HG03457 (cell line): ENCODE measurements around the gene TNS3.

Experiments used
- ATAC-seq: cut with Tn5 transposase; IDR thresholded peaks from one replicate; pipeline ENCODE4 v1.9.1; 2021; ENCODE audit warnings: moderate number of reproducible peaks; ENCODE audit not compliant: unreplicated experiment

Gene TNS3

DNA sequence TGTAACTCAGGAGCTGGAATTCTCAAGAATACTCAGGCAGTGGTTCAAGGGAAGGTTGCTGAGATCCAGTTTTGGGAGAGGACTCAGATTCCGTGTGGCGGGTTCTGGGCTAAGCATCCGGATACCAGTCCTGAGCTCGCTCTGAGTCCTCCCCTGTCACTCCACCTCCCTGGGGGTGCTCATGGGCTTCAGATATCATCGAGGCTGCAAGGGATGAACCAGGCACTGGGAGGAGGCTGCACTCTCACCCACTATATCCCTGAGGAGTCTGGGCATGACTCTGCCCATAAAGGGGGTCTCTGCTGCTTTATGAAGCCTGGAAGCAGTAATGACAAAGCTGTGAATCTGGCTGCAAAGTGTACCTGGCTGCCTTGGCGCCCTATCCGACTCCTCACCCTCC, 188.5 kb downstream of the TNS3 start:
- no peak for ATAC-seq

DNA sequence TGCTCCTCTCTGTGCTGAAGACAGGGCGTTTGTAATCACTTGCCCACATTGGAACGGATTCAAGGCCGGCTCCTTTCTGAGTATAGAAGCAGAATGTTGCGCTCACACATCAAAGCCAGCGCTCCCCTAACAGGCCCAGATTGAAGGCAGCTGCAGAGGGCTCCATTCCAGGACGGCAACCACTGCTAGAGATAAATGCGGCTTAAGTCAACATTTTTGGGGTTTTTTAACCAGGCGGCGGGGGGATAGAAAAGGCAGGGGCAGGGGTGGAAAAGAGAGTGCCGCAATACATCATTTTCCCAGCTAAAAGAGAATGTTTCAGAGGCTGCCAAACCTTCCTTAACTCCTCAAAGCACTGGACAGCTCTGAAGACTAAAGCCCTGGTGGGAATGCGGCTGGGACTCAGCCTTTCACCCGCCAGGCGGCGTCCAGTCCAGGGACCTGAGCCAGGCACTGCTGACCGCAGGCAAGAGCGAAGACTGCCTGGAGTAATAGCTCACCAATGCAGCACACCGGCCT, 189.6 kb downstream of the TNS3 start:
- no peak for ATAC-seq

DNA sequence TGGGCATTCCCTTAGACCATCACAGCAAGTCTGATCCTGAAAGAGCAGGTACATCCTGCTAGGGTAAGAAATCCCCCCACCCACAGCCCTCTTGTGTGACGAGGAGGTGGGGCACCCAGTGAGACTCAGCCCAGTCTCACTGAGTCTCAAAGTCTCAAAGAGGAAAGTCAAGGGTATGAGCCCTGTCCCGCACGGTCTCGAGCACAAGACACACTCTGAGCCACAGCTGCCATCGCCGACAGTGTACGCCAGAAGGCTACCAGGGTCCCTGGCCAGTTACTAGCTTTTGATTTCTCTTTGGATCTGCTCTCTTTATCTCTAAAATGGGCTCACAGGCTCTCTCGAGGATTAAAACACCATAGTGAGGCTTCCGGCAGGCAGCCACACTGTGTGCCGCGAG, 190.2 kb downstream of the TNS3 start:
- no peak for ATAC-seq

DNA sequence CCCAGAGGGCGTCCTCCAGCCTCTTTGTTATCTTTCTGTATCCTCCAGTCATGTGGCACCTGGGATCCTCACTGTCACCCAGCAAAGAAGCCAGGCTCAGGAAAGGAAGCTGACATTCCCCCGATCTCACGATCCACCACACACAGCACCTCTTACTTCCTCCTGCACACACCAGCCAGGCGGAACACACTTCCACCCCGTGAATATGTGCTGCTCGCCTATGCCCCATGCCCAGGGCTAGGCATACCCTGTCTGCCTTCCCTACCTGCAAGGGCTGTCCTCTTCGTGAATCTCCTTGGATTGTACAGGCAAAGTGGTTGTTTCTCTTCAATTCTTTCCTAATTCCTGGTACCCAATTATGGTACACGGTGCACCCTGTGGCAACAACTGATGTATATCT, 191.0 kb downstream of the TNS3 start:
- ATAC-seq, result no peak

DNA sequence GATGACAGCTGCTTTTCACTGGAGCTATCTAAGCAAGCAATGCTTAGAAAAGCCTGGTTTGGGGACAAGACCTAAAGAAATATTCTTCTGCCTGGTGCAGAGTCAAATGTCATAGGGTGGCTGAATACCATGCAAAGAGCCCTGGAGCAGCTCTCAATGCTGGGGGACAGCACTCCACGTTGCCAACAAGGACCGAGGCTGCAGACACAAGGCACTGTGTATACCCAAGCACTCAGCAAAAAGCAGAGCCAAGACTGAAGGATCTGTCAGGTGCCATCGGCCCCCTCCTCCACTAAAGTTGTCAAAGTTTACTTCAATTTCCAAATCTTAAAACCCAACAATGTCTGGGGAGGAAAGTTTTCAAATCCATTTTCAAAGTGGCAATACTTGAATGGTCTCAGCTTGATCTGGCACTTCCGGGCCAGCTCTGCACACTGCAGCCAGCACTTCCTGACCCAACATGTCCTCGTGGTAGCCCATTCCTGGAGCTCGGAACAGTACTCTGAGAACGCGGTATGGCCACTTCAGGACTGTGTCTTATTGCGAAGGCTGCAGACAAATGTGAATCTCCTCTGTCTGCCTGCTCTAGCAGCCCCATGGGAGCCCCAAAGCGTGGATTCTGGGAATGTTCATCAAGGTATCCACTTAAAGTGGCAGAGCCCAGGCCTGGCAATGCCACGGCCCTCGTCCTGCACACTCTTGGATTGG, 191.8 kb downstream of the TNS3 start:
- no peak for ATAC-seq

DNA sequence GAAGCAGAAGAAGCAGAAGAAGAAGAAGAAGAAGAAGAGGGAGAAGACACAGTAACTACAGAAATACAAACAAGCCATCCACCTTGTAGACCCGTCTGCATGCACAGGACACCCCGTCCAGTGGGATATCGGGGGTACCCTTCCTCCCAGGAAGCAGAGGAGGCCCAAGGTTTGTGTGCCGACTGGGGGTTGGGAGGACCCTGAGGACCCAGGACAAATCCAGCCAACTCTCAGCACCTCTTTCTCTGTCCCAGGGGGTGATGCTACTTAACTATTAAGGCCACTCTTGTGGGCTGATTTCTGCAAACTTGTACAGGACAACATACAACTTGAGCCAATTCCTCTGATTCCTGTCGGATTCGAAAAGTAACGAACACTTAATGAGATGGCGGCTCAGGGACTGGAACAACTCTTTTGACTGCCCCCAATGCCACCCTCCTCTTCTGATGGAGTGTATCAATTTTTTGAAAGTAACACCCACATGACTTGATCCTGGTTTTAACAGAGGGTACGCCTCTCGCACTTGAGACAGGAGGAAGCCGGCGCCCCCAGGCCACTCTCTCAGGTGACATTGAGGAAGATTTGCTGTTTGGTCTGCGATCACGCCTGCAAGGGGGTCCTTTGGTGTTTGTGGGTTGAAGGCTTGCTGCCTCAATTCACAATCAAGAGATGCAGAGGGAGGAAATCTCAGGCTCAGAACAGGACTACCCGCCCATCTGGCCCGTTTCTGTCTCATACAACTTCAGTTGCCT, 192.6 kb downstream of the TNS3 start:
- no peak for ATAC-seq

DNA sequence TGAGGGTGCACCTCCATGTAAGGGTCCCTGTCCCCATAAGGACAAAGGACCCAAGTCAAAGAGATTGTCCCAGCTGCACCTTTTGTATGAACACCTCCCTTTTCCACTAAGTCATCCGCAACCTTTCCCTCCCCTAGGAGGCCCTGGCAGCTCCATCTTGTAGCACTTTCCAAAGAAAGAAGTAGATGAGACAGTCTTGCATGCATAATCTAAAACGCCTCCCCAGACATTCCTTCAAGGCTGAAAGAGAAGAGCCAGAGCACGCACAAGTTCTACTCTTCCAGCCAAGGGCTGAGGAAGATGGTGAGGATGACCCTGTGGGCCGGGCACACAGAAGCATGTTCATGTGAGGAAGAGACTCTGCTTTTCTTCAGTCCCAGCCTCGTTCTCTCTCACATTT, 194.4 kb downstream of the TNS3 start:
- ATAC-seq, result no peak

DNA sequence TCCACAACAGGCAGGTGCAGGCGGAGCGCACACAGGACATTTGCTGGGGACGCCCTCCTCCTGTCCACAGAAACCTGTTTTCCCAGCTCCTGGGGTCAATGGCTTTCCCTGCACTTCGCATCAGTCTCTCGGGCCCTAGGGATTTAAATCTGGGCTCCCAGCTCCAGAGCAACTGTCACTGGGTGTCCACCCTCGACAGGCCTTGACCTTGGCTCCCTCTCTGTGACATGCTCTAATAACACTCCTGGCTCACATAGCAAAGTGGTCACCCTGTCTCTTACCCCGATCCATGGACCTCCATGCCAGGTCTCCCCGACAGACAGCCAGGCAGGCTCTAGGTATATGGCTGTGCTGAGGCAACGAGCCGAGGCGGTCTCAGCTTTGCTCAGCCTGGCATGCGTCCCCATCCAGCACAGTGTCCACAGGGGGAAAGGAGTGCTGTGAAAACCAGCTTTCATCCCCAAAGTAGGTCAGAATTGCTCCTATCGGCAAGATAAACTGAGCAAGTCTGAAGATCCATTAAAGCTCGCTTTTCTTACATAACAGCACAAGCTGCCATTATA, 195.6 kb downstream of the TNS3 start:
- ATAC-seq, result no peak

DNA sequence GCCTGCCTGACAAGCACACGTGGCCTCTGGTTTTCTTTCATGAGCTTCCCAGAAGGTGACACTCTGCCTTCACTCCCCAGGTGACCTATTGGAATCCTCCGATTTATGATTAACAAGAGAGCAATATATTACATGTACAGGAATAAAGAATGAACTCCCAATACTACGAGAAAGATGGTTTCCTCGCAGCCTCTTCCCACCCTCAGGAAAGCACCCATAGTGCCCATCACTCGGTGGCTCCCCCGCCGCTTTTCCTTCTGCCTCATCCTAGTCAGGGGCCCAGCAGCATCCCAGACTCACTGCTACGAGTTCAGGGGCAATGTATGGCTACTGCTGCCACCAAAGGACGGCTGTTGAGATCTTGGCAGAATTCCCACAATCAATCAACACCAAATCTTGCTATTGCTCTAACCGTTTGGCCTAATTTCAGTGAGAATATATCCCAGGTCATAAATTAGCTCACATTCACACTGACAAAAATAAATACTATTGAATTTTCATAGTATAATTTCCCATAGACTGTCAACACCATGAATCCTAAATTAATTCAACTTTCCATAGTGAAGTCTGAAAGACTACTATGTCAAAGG, 196.3 kb downstream of the TNS3 start:
- ATAC-seq, result no peak

DNA sequence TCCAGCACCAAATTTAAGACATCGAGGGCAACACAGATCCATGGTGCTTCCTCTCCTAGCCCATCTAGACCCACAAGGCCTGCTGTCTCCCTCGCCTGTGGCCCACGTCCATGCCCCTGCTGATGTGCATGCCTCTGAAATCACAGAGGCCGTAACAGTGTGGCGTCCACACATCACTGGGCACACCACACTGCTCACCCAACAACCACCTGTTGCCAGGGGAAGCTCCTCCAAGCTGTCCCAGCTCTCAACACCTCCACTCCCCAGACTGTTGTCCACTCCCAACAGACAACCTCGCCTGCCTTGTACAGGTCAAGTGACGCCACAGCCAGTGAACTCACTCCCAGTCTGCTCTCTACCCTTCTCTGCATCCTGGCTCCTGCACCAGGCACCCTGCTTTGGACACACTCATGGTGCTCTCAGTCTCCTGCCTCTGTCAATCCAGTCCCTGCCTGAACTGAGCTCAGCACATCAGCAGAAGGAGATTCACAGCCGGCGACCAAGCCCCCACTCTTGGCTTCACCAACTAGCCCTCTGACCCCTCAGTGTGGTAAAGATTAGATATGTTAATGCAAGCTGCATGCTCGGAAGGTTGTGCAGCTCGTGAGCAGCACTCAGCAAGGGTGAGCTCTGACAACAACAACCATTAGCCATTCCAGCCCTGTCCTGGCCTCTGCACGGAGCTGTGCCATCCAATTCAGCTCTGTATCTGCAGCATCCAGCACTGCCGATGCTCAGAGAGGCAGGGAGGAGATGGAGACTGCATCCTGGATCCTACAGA, 197.0 kb downstream of the TNS3 start:
- no peak for ATAC-seq

DNA sequence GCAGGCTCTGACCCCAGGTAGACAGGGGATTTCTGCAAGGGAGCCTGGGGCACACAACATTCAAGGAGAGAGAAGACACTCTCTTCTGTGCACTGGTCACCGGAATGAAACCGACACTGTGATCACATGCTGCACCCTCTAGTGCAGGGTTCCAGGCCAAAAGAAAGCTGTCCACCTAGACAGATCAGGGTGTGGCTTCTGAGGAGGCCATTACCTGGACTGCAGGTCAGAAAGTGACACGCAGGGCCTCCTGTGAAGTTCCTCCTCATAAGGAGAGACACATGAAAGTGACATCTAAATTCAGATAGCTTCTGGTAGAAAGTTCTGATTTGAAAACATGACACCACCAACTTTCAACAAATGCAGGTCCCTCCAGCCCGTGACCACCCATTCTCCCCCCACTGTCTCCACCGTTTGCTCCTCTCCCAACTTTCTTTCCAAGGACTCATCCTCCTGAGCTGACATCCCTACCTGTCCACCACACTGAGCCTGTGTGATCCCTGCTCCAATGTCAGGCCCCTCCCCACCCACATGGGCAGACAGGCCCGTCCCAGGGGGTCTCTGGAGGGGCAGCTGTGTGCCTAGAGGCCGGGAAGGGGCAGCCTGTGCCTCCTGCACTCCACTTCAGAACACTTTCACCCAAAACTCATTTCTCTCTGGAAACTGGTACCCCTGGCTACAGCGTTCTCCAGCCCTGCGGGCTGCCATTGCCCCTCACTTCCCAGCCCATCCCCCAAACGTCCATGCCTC, 198.0 kb downstream of the TNS3 start:
- ATAC-seq, result no peak

DNA sequence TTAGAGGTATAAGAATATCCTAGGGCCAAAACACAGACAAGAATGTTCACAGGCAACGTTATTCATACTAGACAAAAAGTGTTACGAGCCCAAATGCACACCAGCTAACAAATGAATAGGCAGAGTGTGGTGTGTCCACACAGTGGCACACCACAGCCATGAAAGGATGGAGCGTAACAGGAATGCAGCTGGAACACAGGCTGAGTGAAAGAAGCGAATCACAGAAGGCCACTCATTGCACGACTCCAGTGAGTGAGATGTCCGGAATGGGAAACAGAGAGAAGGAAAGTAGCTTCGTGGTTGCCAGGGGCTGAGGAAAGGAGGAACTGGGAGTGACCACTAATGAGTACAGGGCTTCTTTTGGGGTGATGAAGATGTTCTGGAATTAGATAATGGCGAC, 198.8 kb downstream of the TNS3 start:
- no peak for ATAC-seq

DNA sequence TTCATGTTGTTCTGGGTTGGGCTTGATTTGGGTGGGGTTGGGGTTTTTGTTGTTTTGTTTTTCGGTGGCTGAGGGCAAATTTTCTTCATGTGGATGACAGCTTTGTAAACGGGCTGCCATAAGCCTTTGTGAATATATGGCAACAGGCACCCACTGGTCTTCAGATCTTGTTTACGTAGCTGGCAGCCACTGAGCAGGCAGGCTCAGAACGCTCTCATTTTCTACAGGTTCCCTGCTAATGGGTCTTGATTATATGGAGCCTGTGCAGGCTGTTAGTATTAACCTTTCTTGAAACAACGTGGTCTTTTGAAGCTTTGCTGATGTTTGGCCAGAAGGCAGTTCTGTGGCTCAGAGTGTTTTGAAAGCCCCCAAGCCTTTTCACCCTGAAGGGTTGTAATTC, 199.7 kb downstream of the TNS3 start:
- ATAC-seq, result no peak

DNA sequence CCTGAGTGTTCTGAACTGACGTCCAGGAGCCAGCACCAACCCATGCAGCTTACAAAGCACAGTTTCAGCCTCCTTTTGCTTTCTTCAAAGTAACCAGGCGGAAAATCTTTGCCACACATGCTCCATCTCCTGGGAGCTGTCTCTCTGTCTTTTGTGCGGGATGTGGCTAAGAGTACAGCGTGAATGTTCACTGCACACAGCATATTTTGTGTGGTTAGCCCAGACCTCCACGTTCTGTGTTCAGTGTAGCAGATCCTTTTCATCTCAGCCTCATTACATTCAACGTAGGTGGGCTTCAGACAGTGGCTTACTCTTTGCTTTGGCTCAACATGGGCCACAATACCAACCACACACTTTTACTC, 200.8 kb downstream of the TNS3 start:
- no peak for ATAC-seq

DNA sequence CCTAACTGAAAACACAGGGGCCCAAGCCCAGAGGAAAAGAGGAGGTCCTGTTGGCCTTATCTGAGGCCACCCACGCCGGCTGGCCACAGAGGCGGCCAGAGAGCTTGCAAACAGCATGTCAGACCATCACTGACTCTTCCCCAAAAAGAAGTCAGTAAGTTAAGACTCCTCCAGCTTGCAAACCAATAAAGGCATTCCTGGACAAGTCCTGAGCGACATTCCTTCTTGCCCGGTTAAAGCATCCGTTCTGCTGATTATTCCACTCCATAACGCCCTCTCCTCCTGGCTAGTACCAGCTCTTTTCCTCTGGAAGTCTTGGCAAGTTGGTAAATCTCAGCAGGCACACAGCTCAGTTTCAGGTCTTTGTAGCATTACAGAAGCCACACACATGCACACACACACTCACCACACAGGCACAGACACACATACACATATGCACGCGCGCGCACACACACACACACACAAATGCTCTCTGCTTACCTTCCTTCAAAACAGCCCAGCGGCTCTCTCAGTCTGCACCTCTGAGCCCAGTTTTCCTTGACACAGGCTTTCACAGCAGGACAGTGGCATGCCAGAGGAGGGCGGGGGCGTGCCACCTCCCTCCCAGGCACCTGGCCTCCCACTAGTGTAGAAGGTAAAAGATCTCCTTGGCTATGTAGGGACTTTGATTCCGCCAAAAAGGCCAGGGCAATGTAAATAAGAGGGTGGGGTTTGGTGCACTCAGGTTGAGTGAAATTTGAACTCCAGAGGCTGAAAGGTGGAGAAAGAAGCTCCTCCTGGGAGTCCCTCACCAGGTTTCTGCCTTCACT, 201.4 kb downstream of the TNS3 start:
- no peak for ATAC-seq

DNA sequence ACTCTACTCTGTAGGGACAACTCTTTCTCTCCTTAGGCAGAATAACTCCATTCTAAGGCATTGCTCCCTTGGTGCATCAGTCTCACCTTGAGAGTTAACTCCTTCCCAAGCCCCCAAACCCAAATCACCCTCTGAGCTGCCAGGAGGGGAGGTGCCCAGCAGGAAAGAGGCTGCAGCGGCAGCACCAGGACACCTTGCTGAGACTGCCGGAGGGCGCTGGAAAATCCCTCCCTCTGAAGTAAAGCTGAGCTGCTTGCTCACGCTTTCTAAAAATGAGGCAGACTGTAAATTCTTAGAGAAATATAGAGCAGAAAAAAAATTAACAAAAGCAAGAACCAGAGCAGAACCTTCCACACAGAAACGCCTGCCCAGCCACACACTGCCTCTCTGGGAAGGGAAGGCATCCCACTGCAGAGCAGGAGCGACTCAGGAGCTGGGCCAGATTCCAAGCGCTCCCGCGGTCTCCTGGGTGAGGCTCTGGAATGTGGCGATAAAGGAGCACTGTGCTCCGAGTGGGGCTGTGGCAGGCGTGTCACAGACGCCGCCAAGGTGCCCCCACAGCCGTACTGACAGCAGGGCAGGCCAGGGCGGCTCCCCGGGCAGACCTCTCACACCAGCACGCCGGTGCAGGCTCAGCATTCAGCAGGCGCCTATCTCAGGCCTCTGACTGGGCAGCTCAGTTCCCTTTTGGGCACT, 202.1 kb downstream of the TNS3 start:
- no peak for ATAC-seq

DNA sequence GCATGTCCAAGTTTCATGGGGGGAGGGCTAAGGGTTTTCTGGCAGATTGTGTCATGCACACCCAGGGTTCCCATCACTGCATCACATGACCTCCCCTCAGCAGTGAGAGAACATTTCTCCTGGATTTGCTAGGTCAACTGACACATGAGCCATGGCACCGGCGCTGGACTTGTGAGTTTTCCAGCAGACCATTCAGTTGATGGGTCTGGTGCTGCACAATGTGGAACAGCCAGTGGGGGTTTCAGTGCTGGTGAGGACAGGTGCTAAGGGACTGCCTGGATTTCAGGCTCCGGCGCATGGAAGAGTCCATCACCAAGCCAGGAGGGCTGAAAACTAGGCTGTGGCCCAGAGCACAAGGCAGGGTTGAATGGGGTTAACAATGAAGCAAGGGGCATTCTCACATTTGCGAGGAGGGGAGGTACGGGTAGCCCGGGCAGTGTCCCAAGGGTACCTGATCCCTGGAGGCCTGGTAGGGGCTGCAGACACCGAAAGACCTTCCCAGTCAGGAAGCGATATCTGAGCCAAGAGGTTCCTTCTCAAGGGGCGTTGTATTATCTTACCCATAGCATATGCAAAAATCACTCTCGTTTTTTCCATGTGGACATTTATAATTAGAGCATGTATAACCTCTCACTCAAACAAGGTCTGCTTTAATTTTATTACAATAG, 203.0 kb downstream of the TNS3 start:
- ATAC-seq, result no peak

DNA sequence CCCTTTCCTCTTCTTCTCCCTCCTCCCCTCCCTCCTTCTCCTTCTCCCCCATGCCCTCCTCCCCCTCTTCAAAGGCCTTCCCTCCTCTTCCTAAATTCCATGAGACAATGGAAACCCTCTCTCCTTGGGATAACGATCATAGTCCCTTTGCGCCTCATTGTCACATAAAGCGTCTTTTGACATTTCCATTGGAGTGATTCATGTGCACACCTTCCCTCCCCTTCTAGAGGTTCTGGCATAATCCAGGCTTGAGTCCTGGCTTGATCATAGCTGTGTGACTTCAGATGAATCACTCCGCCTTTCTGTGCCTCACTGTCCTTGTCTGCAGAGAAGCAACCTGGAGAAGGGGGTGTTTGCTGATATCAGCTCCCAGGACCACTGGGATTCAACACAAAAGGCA, 204.2 kb downstream of the TNS3 start:
- no peak for ATAC-seq
